CD4-positive, alpha-beta T cell treated with Interleukin-6 for 4 hours (primary cell): Measurements from ENCODE around the gene ZDHHC19.
"Not testable (repeated sequence)": the region's sequence is repeated elsewhere in the genome, so short reads cannot be mapped to it uniquely, and the experiment has no call there.

Source experiments
- DNase-seq: peaks from one replicate; pipeline ENCODE4 v3.0.0-alpha.2; 2020; ENCODE audit warnings: mixed read lengths

The ZDHHC19 gene

GRCh38 chr3:196198771-196199753, 12.1 kb downstream of the ZDHHC19 start:
- DNase-seq: no peak

- DNase-seq: no peak
Observed at GRCh38 chr3:196198081-196198675, 13.0 kb downstream of the ZDHHC19 start.

- DNase-seq: no peak
Observed at GRCh38 chr3:196197524-196197923, 13.7 kb downstream of the ZDHHC19 start.

GRCh38 chr3:196195664-196196265, 15.4 kb downstream of the ZDHHC19 start:
- no peak for DNase-seq

GRCh38 chr3:196194542-196194915, 16.7 kb downstream of the ZDHHC19 start:
- DNase-seq: no peak

GRCh38 chr3:196193736-196194541, 17.3 kb downstream of the ZDHHC19 start:
- DNase-seq: no peak

- DNase-seq: no peak
Observed at GRCh38 chr3:196193133-196193735, 18.0 kb downstream of the ZDHHC19 start.

- DNase-seq: no peak
Observed at GRCh38 chr3:196192524-196193051, 18.6 kb downstream of the ZDHHC19 start.

GRCh38 chr3:196192036-196192523, 19.1 kb downstream of the ZDHHC19 start:
- DNase-seq: peak; percentile 42

- no peak for DNase-seq
Observed at GRCh38 chr3:196189566-196190347, 21.4 kb downstream of the ZDHHC19 start.

- DNase-seq: peak; percentile 22
Observed at GRCh38 chr3:196186651-196187573, 24.3 kb downstream of the ZDHHC19 start.

- DNase-seq: no peak
Observed at GRCh38 chr3:196184881-196185280, 26.3 kb downstream of the ZDHHC19 start.

- not testable (repeated sequence) for DNase-seq
Observed at GRCh38 chr3:196184169-196184432, 27.1 kb downstream of the ZDHHC19 start.

GRCh38 chr3:196181127-196181546, 30.1 kb downstream of the ZDHHC19 start:
- DNase-seq: no peak

GRCh38 chr3:196180346-196180745, 30.9 kb downstream of the ZDHHC19 start:
- DNase-seq: no peak

GRCh38 chr3:196179380-196180308, 31.6 kb downstream of the ZDHHC19 start:
- DNase-seq: peak; percentile 91

- no peak for DNase-seq
Observed at GRCh38 chr3:196178993-196179379, 32.2 kb downstream of the ZDHHC19 start.

- DNase-seq: no peak
Observed at GRCh38 chr3:196177967-196178366, 33.2 kb downstream of the ZDHHC19 start.

- DNase-seq: no peak
Observed at GRCh38 chr3:196177567-196177966, 33.6 kb downstream of the ZDHHC19 start.
